Right lobe of liver (tissue), 4 donors: ENCODE measurements around the gene PIK3R2.

Experiments used
- CTCF ChIP-seq, 4 donors: fragments of 200-600 bp in 3 of 4; fragments of 450-650 bp in 1 of 4; IDR thresholded peaks; one replicate each; pipeline versions ENCODE4 v1.5.1 to v1.8.0; 2016 to 2022; ENCODE audit warnings: antibody characterized with exemption in 4 of 4, mild to moderate bottlenecking in 2 of 4
- POLR2A ChIP-seq: fragments of 450-650 bp; IDR thresholded peaks from one replicate; pipeline ENCODE4 v1.6.1; 2017; ENCODE audit warnings: antibody characterized with exemption, mild to moderate bottlenecking
- donor health status: DM: no; HTN: no; CAD: no.
- donor health status: DM: no; HTN: no; CAD: no.
- donor health status: DM: no; HTN: yes; CAD: no.

GRCh38 chr19:18172331-18173053 lies 19.5 kb downstream of the PIK3R2 start:
- TF ChIP-seq CTCF (IDR thresholded peaks at IDR 0.05): no peak
- no peak for TF ChIP-seq POLR2A
